Peyer's patch (tissue), 4 donors: ENCODE measurements around the gene CFAP61.
A peak's percentile ranks its signal among the peaks of the same experiment; 100 is the strongest.

ENCODE experiments used
- CTCF ChIP-seq, 6 experiments: fragments of 450-650 bp in 4 of 6; fragments of 200-600 bp in 2 of 6; sonication (generic) in 1 of 6; IDR thresholded peaks; one replicate each; pipeline ENCODE4 v1.5.1; 2017 to 2019; ENCODE audit warnings: antibody characterized with exemption in 6 of 6, mild to moderate bottlenecking in 3 of 6, moderate library complexity in 1 of 6
- POLR2A ChIP-seq, 2 donors: fragments of 450-650 bp; IDR thresholded peaks; one replicate each; pipeline ENCODE4 v1.5.1; 2017; ENCODE audit warnings: antibody characterized with exemption in 2 of 2, mild to moderate bottlenecking in 2 of 2, moderate library complexity in 2 of 2

- peak in 4 of 6 experiments; percentile 36 to 55 (median 52) for TF ChIP-seq CTCF (IDR thresholded peaks at IDR 0.05)
- TF ChIP-seq POLR2A (IDR thresholded peaks at IDR 0.05): no peak
Observed at GRCh38 chr20:20083807-20084206, 31.5 kb downstream of the CFAP61 start.
